GM21526 (cell line): Measurements from ENCODE around the gene PPFIA2.

Source experiments
- ATAC-seq: cut with Tn5 transposase; IDR thresholded peaks from one replicate; pipeline ENCODE4 v1.9.1; 2021; ENCODE audit warnings: moderate library complexity; ENCODE audit not compliant: unreplicated experiment, low FRiP score

PPFIA2 gene

DNA sequence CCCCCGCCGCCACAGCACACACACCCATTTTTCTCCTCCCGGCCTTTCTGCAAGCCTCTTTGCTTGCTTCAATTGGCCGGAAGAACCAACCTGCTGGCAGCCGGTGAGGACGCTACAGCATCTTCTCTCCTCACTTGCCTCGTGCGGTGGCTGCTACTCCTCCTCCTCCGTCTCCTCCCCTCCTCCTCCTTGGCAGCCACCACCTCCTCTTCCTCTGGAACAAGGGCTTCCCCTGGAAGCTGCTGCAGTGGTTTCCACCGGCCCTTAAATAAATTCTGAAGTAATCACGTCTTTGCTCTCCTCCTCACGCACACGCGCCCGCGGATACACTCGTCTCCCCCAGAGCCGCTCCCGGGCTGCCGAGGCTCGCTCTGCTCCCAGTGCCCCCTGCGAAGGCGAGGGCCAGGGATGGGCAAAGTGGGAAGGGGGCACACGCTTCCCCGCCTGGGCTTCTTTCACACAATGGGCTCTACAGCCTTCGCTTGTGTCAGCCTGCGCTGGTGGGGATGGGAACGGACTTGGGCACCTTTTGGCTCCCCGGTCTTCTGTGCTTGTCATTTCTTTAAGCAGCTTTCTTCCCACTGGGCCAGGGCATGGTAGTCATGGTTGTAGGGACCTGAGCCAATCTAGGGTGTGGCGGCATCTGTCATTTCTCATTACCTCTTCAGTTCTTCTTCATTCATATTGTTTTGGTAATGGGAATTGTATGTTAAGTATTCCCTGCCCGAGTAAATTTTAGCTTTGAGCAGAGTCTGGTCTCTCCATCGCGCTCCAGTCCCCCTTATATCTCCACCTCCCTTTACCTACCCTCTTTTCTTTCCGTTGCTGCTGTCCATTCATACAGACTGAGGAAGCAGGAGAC is at the start of gene PPFIA2:
Gene PPFIA2 (minus strand): TSS at position 161 of the 862 bp plus-strand sequence.
- ATAC-seq: no peak

DNA sequence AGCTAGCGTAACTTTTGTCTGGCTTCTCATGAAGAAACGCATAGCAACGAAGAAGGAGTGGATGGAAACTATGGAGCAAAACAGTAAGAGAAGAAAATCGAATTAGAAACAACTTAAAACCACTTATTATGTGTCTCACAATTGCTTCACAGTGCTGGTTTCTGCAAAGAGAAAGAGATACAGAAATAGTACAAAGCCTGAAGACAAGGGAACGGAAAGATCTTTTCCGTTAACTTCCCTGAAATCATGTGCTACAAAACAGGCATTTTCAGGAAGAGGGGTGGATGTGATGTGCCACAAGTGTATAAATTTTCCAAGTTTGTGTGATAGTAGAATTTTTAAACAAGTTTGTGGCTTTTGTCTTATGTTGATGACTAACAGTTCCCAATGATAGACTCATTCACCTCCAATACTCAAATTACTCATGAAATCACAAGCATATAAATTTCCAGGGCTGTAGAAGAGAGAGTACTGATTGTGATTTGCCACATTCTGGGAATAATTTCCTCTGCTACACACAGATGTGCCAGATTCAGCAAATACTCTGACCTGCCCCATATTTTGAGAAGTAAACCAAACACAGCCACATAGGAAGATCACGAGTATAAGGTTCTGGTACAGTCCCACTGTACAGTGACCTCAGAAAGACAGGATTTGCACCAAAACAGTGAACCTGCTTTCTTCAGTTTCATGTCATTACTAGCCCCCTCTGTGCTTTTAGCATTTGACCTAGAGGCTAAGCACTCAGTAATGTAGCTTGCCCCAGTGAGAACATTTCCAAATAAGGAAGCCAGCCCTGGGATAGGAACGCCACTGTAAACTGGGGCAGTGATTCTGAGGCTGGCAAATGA is 41.4 kb upstream of the PPFIA2 start:
- ATAC-seq: no peak

- ATAC-seq: no peak
These were observed 39.1 kb upstream of the PPFIA2 start for GRCh38 chr12:81798294-81798693.

DNA sequence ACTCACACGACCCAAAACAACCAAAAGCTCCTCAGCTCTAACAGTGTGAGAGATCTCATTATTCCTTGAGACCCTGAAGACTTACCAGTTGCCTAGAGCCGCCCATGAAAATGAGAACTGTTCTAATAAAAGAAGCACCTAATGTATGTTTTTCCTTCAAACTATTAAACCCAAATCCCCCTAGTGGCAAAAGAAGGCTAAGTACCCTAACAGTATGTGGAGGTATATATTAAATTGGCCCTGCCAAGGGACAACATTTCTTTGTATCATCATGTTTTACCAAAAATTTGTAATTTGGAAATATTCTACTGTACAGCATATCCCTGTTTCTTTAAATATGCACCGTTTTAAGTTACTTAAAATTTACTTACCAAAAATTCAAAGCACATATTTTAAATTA is 38.0 kb upstream of the PPFIA2 start:
- no peak for ATAC-seq

GRCh38 chr12:81792666-81793065 is 33.5 kb upstream of the PPFIA2 start:
- no peak for ATAC-seq

DNA sequence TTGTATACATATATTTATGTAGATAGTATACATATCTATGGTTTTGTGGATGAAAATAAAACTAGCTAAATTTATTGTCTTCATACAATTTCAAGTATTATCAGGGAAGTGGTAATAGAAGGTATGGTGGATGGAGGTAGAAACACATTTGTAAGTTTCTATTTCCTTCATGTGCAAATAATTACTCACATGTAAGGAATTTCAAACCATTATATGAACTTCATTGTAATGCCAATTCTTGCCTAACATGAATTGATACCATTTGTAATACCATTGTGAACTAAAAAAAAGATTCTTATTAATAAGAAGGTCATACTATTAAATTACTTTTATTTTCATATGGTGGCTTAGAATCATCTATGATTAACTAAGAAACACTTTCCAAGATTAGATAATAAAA is 20.1 kb upstream of the PPFIA2 start:
- no peak for ATAC-seq

DNA sequence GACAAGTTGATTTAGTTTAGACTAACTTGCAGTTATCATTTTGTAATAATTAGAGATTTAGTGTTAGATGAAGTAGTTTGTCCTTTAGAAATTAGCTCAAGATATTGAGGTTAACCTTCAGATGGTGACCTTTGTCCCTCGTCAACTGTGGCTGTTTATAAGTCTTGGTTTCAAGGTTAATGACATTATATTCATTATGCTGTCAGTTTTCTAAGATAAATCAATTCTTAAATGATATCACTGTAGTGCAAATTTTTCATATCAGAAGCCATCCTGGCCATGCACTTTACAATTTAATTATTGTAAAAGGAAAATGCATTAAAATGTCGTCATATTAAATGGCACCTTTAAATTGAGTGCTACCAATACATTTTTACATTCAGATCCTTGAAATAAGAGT is 19.6 kb upstream of the PPFIA2 start:
- no peak for ATAC-seq

- ATAC-seq: no peak
These were observed 545 bp downstream of the PPFIA2 start for GRCh38 chr12:81758421-81759189.

DNA sequence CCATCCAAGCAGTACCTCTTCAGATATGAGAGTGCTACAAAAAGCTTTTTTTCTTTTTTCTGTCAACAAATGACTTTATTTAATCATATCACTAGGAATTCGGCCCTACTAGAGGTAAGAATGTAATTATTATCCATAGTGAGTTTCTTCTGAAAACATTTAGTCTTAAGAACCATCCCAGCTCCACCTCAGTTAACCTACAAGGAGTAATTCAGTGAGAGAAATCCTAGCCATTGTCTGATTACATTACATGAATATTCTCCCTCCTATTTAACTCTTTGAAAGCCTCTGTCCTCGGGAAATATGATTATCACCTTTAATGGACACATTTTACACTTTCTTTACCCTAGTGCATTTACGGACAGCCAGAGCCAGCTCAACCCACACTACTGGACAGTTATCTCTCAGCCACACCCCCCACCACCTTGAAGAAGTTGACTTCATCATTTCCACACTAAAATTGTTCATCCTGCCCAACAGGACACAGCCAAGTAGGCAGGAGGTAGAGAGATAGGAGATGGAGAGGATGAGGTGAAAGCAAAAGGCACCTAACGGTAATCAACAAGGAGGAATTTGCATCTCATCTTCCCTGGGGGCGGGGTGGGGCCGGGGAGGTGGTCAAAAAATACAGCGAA is 1.3 kb downstream of the PPFIA2 start:
- no peak for ATAC-seq

DNA sequence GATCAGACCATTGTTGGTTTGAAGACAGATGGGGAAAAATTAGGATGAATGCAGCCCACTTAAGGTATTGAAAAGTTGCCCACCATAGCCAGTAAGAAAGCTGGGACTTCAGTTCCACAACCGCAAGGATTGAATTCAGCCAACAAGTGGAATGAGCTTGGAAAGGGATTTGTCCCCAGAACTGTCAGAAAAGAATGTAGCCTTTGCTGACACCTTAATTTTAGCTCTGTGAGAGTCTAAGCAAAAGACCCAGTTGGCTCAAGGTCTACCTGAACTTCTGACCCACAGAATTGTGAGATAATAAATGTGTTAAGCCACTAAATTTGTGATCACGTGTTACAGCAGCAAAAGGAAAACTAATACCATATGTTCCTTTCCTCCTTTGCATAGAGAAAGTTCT is 29.4 kb downstream of the PPFIA2 start:
- no peak for ATAC-seq

DNA sequence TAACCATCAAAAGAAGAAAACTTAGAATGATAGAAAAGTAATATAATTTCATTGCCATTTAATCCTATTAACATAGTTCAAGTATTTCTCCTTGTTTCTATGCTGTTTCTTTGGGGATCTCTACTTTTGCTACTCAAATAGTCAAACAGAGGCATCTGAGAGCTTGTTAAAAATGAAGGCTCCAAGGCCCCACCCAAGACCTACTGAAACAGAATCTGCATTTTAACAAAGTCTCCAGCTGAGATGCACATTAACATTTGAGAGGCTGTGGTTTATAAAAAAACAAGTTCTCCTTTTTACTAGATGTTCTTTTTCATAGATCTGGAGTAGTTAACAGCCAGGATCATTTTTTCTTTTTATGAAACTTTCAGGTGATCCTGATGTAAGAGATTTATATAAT is 31.8 kb downstream of the PPFIA2 start:
- ATAC-seq: no peak

- no peak for ATAC-seq
These were observed 32.5 kb downstream of the PPFIA2 start for GRCh38 chr12:81726634-81727033.

- no peak for ATAC-seq
These were observed 35.8 kb downstream of the PPFIA2 start for GRCh38 chr12:81723361-81723760.

GRCh38 chr12:81722004-81722403 is 37.1 kb downstream of the PPFIA2 start:
- ATAC-seq: no peak

DNA sequence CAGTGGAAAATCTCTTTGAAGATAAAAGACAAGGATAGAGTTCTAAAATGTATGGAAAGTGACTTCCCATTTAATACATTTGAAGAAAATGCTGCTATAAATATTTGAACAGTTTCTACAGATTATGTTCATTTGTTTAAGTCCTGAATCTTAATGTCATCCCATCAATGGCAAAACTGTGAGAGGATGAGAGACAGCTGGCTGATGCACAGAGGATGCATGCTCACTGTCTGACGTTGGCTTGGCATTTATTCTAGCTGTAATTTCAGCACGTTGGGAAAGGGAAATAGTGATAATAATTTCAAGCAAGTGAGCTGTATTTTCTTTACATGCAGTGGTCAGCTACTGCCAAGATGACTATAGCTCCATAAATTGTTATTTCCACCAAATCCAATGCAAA is 40.5 kb downstream of the PPFIA2 start:
- no peak for ATAC-seq

GRCh38 chr12:81712536-81712935 is 46.6 kb downstream of the PPFIA2 start:
- no peak for ATAC-seq

DNA sequence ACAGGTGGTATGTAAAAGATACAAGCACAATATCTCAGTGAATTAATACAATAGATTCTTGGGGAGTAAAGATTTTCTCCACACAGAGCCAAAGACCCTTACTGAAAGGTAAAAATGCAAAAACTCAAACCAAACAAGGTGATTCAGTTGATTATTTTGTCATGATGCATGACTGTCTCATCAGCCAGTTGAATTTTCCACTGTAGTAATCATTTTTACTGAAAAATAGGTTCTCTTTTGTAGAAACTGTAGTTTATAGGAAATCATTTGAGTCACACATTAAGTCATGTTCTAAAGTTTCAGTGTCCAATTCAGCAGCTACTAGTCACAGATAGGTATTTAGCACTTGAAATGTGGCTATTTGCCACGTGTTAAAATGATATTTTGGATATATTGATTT is 53.6 kb downstream of the PPFIA2 start:
- ATAC-seq: no peak

GRCh38 chr12:81699551-81699950 is 59.6 kb downstream of the PPFIA2 start:
- ATAC-seq: no peak

- no peak for ATAC-seq
These were observed 67.1 kb downstream of the PPFIA2 start for GRCh38 chr12:81692008-81692407.

DNA sequence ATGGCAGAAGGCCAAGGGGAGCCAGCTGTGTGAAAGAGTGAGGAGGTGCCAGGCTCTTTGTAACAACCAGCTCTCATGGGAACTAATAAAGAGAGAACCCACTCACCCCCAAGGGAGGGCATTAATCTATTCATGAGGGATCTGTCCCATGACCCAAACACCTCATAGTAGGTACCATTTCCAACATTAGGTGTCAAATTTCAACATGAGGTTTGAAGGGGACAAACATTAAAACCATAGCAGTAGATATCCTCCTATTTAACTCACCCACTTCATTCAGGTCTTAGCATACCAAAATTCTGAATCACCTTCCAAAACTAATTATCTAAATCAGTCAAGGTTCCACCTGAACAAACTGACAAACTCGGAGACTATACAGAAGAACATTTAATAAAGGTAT is 75.3 kb downstream of the PPFIA2 start:
- ATAC-seq: no peak
